NCI-H2107 treated with DMSO at 0.1 percent for 48 hours (cell line): ENCODE data around the gene MAP3K13.
"Not testable (repeated sequence)": the region's sequence is repeated elsewhere in the genome, so short reads cannot be mapped to it uniquely, and the experiment has no call there.

ENCODE experiments used
- DNase-seq: peaks from one replicate; lab custom pipeline; 2025; ENCODE audit not compliant: unreplicated experiment; lab: John Stamatoyannopoulos, UW

Gene MAP3K13

DNA sequence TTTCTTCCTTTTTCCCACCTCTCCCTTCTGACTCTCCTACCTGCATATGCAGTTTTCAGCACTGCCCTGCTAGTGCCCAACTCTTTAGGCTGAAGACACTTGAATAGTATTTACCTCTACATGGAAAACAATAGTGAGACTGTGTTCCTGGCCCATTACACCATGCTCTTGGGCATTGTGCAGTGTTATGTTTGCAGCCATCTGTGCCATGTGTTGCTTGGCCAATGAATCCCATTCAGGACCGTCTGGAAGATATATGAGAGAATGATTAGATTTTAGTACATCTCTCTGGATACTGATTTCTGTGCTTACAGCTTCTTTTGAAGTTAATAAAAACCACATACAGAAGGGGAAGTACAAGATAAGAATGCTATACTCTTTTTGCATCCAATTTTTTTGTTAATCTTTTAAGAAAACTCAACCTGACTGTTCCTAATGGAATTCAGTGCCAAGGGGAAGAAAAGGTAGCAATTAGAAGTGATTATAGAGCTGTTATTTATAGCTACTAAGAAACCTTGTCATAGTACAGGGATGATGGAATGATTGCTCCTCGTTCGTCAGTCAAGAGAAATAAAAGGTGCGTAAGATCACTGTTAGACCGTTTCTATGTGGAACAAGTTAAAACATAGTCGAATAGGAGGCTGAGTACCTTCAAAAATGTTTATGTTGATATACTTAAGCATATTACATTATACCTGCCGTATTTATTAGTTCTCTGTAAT lies 77.0 kb downstream of the MAP3K13 start:
- DNase-seq, result peak; percentile 11

DNA sequence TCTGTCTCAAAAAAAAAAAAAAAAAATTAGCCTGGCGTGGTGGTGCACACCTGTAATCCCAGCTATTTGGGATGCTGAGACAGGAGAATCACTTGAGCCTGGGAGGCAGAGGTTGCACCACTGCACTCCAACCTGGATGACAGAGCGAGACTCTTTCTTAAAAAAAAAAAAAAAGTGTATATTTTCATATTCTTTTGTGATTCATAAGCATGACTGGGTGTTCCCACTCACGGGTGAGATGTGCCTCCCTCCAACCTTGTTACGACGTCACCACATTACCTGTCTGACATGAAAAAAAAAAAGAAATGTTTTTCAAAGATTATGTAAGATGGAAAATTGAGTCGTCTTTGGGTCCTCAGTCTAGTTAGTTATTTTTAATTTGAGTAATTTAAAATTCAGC lies 79.1 kb downstream of the MAP3K13 start:
- DNase-seq, result no peak

DNA sequence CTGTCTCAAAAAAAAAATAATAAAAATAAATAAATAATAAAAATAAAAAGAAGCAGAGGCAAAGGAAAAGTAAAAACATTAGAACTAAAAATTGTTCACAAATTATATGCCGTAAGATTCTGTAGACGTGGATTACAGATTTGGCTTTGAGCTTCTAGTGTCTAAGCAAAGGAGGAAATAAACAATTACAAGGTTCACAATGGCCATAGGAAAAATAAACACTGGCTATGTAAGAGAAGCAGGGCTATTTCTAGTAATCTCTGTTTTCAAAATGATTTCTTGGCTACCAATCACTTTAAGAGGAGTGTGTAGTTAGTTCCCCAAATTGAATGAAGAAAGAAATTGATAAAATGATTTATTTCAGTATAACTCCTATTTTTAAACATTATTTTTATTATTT lies 81.4 kb downstream of the MAP3K13 start:
- no peak for DNase-seq

DNA sequence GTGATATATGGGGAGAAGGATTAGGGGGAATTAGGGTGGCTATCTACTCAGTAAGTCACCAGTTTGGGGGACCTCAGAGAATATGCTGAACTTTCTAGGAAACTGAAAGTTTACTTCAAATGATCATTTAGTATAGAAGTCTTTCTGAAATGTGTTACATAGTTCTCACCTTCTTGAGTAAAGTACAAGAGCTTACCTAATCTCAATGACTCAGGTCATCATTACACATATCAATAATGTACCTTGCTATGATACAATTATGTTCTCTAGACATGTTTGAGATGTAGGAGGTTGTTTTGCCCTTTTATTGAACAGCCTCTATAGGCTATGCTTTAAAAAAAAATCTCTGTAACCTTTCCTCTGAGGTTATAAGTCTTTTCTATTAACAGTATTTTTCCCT lies 85.2 kb downstream of the MAP3K13 start:
- DNase-seq, result no peak

DNA sequence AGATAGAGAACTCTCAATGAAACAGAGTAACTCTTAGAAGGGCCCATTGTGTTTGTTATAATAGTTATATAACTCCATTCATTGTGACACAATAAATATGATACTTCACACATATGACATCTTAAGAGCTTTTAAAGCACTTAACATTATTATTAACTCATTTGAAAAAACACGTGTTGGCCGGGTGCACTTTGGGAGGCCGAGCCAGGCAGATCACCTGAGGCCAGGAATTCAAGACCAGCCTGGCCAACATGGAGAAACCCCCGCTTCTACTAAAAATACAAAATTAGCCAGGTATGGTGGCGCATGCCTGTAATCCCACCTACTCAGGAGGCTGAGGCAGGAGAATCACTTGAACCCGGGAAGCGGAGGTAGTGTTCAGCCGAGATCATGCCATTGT lies 88.5 kb downstream of the MAP3K13 start:
- peak; percentile 96 for DNase-seq

DNA sequence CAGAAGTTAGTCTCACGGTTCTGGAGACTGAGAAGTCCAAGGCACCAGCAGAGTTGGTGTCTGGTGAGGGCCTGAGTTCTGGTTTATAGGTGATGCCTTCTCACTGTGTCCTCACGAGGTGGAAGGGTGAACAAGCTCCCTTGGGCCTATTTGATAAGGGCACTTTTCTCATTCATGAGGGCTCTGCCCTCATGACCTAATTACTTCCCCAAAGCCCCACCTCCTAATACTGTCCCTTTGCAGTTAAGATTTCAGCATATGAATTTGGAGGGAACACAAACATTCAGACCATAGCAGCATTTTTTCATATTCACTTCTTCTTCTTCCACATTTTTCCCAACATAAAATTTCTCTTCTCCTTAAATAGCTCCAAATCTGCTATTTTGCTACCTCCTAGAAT lies 94.4 kb downstream of the MAP3K13 start:
- DNase-seq, result no peak

DNA sequence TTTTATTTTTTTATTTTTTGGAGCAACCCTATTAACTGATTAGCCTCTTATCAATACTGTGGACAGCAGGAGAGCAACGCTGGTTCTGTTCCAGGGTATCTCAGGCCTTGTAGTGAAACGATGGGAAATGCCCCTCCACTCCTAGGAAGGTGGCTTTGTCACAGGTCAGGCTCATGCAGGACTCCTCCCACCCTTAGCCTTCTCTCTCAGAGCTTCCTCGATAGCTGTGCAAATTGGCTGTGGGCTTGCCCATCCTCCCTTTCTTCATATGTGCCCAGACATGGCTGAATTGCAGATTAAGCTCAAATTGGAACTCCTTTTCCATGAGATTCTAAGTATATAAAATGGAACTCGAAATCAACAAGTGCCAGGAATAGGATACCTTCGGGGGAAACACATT lies 97.4 kb downstream of the MAP3K13 start:
- no peak for DNase-seq

DNA sequence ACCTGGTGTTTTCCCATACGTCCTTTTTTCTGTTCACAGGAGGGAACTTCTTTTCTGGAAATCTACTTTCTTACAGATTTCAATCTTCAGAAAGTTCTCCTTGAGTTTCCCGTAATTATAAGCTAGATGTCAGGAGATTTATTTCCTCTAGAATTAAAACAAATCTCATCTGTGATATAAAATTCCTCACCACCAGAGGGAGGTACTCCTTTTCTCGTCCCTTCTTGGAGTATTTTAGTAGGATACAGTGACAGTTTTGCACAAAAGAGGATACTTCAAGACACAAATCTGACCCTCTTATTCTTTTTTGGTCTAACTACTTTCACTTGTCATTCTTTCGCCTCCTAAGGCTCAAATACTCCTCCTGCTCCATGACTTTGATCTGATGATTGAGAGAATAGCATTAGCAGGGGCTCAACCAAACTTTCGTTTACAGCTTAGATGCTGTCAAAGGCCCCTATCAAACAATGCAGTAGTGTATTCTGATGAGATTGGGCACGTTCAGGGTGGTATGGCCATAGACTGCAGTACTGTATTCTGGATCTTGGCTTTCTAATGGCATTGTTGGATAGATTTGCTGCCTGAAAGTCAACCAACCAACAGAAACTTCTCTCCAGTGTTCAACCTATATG lies 97.9 kb downstream of the MAP3K13 start:
- no peak for DNase-seq

DNA sequence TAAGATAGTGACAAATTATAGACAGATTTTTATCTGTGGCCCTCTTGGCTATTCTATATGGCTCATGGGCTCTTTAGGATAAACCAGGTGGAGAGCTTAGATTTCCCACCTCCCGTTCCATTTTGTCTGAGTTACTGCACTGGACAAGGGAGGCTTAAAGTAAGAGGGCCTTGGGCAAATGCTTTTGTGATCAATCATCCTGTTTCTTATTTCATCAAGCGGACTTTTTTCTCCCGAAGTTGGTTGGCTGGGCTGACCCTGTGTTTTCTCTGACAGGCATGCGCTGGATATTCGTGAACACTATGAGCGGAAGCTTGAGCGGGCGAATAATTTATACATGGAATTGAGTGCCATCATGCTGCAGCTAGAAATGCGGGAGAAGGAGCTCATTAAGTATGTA lies 102.5 kb downstream of the MAP3K13 start:
- no peak for DNase-seq

DNA sequence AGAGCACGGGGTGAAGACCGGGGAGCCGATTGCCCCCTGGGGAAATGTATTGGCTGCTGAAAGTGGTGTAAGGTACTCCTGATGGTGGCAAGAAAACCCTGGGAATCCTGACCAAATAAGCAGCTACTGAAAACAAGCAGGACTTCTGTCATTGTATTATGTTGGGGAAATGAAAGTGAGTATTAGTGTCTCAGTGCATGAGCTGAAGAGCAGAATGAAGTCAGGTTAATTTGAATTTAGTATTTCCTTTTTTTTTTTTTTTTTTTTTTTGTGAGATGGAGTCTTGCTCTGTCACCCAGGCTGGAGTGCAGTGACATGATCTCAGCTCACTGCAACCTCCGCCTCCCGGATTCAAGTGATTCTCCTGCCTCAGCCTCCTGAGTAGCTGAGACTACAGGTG lies 103.2 kb downstream of the MAP3K13 start:
- not testable (repeated sequence) for DNase-seq

DNA sequence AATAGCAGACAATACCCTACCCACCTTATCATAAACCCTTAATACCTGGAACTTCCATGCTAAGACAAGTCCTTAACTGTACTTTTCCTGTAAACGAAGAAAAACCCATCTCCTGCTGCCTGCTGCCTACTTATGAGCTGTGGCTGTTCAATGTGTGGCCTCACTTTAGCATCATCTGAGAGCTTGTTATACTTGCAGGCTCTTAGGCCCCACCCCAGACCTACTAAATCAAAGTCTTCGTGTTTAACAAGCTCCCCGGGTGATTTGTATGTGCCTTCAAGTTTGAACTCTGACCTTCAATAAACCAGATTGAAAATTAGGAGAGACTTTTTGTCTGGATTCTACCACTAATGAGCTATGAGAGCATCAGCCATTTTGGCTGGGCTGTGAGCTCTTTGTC lies 106.6 kb downstream of the MAP3K13 start:
- no peak for DNase-seq

DNA sequence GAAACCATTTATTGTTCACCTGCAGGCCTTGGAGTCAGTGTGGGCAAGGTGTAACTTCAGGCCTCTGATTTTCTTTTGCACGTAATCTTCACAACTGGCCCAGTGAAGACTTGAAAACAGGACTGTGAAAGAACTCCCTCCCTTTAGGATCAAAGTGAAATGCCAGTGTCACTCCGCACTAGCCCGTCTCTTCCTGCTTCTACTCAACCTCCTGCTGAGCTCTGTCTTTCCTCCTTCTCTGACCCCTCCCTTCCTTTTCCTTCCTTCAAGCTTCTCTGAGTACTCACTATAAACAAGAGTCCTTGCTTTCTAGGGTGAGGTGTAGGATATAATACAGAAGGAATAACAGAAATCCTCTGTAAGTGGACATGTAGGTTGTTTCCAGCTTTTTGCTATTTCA lies 107.4 kb downstream of the MAP3K13 start:
- no peak for DNase-seq

DNA sequence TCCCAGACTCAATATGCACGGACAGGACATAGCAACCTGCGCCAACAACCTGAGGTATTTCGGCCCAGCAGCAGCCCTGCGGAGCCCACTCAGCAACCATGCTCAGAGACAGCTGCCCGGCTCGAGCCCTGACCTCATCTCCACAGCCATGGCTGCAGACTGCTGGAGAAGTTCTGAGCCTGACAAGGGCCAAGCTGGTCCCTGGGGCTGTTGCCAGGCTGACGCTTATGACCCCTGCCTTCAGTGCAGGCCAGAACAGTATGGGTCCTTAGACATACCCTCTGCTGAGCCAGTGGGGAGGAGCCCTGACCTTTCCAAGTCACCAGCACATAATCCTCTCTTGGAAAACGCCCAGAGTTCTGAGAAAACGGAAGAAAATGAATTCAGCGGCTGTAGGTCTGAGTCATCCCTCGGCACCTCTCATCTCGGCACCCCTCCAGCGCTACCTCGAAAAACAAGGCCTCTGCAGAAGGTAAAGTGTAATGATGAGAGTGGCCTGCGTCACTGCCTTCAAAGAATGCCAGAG lies 110.4 kb downstream of the MAP3K13 start:
- DNase-seq, result no peak

DNA sequence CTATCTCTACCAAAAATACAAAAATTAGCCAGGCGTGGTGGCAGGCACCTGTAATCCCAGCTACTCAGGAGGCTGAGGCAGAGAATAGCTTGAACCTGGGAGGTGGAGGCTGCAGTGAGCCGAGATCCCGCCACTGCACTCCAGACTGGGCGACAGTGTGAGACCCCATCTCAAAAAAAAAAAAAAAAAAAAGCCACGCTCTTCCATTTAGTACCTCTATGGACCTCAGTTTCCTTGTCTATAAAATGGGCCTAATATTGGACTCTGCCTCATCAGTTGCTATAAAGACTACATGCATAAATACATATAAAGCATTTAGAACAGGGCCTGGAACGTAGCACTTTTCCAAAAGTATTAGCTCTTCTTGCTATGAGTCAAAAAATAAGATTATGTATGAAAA lies 112.0 kb downstream of the MAP3K13 start:
- not testable (repeated sequence) for DNase-seq

DNA sequence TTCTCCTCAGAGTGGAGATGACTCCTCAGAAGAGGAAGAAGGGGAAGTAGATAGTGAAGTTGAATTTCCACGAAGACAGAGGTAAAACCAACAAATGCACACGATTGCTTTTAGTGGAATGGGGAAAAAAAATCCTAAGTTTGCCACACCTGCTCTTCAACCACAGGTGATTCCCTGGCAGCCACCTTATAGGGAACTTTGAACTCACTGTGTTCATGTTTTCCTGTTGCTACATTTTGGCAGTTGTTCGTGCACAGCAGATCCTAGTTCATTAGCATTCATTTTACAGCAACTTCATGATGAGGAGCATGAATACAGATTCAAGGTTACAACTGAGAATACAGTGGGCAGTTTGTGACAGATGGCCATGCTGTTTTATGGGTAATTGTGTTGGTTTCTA lies 114.4 kb downstream of the MAP3K13 start:
- DNase-seq, result no peak

DNA sequence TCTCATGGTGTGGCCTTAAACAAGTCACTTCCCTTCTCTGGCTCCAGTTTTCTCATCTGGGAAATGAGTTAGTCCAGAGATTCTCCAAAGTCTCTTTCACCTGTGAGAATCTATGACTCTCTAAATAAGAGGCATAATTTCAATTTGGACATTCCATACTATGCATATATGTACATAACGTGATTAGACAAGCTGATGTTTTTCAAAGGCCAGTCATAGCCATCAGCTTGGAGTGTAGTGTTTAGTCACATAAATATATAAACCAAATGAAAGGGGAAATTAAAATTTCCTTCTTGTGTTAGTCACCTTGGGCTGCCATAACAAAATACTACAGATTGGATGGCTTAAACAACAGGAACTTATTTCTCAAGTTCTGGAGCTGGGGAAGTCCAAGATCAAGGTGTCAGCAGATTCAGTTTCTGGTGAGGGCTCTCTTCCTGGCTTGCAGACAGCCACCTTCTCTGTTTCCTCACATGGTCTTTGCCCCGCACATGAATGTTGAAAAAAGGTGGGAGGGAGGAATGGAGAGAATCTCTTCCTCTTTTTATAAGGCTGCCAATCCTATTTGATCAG lies 116.5 kb downstream of the MAP3K13 start:
- no peak for DNase-seq

DNA sequence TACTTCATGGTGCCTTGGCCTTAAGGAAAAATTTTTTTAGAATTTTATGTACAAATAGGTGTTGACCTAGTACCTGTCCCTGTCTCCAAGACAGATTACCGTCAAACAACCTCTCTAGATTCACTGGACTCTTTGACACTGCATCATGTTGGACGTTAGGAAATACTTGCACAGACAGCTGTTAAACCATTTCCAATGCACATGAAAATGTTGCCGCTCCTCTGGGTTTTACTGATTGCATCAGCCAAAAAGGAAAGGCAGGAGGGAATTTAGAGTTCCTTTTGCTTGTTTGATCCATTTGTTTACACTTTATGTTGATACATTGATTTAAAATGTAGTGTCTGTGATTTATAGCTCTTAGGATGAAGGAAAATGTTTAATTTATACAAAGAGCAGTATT lies 121.4 kb downstream of the MAP3K13 start:
- DNase-seq, result no peak

DNA sequence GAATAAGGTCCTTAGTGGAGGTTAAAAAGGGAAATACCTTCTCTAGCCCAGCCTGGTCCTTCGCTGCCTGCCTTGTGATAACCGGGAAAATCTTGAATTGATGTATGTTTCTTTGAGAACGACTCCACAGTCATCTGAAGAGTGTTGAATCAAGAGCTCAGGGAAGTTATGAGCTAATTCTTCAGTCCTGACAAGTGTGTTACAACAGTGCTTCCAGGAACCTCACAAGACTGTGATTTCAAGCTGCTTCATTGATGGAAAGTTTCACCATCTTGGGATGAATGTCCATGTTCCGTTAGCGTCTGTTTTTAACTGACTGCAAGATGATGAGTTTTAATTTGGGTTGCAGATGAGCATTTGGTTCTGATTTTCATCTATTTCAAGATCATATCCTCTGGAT lies 123.5 kb downstream of the MAP3K13 start:
- no peak for DNase-seq

DNA sequence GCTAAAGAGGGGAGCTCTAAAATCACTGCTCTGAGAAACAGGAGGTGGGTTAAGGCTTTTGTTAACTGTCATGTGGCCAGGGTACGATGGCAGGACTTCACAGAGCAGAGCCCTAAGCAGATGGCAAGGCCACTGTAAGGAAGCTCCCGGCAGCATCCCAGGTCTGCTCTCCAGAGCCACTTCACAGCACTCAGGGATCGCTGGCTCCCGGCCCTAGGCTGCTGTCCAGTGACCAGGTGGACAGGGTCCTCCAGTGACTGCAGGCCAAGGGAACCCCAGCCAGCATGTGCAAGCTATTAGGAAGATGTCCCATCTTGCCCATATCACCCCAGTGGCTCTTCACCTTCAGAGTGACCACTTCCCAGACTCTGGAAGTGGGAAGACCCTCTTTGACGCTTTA lies 125.5 kb downstream of the MAP3K13 start:
- no peak for DNase-seq

DNA sequence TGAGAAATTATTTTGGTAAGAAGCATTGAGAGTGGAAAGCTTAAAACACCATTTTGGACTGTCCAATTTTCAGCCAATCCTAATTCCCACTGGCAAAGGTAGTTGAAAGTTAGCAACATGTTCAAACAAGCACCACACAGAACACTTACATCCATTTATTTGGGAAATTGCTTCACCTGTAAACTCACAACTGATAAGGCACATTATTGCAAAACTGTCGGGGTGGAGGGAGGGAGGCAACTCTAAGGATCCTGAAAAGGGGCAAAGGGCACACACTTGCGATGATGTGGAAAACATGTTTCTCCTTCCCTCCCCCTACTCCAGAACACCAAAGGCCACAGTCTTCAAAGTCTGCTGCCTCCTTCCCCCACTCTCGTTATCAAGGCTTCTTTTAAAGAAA lies 126.5 kb downstream of the MAP3K13 start:
- DNase-seq, result no peak

DNA sequence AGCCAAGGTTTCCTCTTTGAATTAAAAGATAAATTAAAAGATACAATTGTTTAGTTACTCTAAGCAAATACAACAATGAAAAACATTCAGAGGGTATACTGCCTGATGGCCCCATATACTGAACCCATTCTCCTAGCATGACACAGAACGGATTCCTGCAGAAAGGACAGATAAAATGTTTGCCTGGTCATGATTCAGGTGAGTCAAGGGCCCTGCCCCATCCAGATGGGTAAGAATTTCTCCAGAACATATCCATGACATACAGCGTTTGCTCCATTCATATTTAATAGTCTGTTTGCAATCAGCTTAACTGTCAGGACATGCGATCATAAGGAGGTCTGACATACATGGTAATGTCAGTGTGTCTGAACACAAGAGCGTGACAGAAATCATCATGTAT lies 127.3 kb downstream of the MAP3K13 start:
- no peak for DNase-seq
